HG03108 (cell line): ENCODE measurements around the gene HMG20A.

Source experiments
- ATAC-seq: cut with Tn5 transposase; IDR thresholded peaks from one replicate; pipeline ENCODE4 v1.9.1; 2021; ENCODE audit warnings: moderate library complexity; ENCODE audit not compliant: unreplicated experiment

Gene HMG20A

DNA sequence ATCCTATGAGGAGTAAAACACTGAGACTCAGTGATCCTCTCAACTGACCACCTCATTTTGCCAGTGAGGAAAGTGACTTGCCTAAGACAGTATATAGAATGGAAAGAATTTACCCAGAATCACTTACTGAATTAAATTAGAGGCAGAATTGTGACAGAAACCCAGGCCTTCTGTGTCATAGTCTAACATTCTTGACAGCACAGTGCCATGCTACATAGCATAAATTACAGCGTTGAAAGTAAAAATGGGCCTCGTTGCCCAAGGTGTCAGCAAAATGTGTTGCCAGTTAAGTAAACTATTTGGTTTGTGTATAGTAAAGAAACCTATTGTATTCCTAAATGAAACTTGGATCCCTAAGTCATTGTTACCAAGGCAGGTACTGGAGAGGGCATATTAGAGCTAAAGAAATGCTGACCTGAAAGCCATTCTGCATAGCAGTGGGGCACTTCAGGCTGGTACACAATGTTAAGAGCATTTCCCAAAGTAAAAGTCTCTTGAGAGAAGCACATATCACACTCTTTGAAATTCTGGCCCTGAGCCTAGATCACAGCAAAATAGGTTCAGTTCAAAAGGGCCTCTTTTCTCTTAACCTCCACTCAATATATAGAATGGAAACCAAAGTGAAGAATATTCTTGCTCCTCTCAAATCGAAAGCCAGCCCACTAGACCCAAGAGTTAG lies 53.8 kb downstream of the HMG20A start:
- ATAC-seq = no peak

DNA sequence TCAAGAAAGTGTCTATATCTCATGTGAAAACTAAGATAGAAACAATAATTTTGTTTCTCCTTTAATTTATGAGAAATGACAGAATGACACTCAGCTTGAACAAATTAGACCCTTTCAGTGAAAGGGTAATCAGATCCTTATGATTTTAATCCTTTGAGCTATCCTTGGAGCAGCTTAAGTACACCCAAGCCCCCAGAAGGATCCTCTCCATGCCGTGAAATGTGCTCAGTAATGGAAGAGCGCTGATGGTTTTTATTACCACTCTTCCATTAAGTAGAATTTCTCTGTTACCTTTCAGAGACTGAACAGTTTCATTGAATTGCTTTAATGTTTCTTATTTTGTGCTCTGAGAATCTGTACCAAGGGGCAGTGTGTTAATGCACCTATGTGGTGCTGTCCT lies 54.3 kb downstream of the HMG20A start:
- ATAC-seq = no peak

- no peak for ATAC-seq
Observed at GRCh38 chr15:77475898-77476297, 55.2 kb downstream of the HMG20A start.

DNA sequence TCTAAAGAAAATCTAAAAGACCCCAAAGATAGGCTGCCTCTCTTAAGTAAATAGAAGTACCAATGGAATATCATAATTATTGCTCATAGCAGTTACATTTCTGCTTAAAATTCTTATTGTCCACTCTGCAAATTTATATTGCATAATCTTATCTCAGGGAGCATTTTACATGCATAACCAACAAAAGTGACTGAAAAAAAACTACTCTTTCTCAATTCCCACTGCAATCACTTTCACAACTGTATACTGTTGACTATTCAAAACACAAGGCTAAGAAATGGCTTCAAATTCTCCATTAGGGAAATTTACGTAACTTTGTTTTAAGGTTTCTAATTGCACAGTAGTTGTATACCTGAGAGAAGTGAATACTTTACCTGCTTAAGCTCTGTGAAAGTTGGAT lies 56.3 kb downstream of the HMG20A start:
- ATAC-seq = no peak

DNA sequence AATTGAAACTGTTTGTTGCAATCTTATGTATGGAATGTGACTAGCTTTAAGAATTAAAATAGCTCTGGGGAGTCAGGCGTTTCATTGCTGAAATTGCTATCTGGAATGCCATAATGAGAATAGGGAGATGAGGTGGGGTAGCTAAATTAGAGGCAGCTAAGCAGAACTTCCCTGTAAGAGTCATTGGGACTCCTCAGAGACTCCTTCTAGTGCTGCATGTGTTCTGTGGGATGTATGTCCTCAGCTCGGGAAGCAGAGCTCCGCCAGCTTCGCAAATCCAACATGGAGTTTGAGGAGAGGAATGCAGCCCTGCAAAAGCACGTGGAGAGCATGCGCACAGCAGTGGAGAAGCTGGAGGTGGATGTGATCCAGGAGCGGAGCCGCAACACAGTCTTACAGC lies 57.4 kb downstream of the HMG20A start:
- ATAC-seq = no peak

DNA sequence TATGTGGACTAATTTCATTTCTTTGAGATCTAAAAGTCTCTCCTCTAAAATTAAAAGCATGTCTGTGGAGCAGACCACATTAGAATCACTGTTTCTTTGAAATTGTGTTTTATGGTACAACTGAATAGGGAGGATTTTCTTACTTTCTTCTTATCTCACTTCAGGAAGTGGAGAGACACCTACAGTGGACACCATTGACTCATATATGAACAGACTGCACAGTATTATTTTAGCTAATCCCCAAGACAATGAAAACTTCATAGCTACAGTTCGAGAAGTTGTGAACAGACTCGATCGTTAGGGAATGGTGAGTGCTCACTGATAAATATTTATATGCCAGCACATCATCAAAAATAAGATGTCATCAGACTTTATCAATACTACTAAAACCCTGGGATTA lies 58.3 kb downstream of the HMG20A start:
- no peak for ATAC-seq

- no peak for ATAC-seq
Observed at GRCh38 chr15:77480859-77481633, 60.4 kb downstream of the HMG20A start.

DNA sequence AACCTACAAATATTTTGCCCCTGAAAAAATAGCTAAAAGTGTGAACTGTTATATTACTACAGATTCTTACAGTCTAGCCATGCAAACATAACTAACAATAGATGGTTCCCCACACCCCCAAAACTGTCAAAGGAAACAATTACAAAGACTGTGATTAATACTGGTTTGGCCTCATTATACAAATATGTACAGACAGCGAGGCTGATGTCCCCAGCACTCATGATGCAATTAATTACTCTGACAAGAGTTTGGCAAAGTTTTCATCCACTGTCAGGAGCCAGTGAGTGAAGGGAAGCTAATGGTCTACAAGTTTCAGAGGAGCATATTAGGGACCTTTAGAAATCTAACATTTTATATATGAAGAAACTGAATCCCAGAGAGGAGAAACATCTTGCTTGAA lies 61.0 kb downstream of the HMG20A start:
- ATAC-seq = no peak

- no peak for ATAC-seq
Observed at GRCh38 chr15:77482570-77482969, 61.9 kb downstream of the HMG20A start.

- no peak for ATAC-seq
Observed at GRCh38 chr15:77483425-77484140, 62.9 kb downstream of the HMG20A start.

GRCh38 chr15:77484994-77485393 lies 64.3 kb downstream of the HMG20A start:
- ATAC-seq = no peak

DNA sequence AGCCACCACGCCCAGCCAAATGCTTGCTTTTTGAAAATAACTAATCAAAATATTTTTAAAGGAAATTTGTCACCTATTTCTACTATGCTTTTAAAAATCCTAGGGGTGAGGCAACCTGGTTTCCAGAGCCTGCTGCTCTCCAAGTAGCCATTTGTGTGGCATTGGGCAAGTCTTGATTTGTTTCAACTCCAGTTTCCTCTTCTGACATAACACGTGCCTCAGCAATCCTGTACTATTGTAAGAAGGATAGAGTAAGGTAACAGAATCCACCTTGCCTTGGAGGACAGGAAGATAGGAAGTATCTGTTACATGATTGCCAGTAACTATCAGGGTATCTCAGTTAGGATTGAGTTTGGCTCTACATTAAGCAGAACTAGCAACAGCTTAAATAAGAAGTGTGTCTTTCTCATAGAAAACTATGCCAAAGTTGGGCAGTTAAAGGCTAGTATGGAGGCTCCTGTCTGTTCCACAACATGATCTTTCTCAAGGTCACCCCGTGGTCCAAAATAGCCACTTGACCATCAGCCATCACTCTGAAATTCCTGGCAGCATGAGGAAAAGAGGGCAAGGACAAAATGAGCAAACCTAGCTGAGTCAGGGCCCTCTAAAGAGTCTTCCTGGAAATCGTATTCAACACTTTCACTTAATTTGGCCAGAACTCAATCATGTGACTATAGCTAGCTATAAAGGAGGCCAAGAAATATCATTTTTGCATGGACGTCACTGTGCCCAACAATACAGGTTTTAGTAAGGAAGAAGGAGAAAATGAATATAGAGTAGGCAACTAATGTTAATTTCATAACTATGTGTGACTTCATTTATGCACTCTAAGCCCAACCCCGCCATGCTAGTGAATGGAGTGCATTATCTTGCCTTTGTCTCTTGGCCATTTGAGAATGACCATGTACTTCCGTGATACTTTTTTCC lies 66.1 kb downstream of the HMG20A start:
- ATAC-seq = no peak

DNA sequence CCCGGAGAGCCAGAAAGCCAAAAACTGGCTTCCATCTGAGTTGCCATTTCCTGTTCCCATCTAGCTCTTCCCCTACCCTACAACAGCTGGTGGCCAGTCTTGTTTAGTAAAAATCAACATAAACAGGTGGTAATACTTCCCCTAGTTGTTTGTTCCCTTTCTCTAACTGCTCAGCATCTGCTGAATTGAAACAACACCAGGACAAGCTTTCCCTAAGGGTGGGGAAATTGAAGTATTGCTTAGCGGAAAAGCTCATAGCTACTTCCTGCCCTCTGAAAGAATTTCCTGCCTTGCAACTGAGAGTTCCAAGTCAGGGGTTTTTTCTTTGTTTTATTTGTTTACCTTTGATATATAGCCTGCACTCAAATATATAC lies 66.8 kb downstream of the HMG20A start:
- no peak for ATAC-seq

DNA sequence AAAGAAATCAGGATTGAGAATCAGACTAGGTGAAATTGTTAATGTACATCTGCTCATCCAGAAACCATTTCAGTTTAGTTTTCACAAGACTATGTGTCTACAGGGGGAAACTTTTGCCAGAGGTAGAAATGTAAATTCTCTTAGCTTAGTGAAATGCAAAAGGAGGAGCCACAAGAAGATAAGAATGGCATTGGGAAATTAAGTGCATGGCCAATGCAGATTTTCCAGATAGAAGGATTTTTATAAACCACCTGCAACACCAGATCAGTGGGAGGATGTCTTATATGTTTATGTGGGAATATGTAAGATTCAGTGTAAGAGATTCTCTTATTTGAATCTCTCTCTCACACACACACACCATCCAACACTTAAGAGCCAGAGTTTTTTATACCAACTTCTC lies 67.2 kb downstream of the HMG20A start:
- ATAC-seq = no peak

- ATAC-seq = no peak
Observed at GRCh38 chr15:77489647-77490046, 69.0 kb downstream of the HMG20A start.

GRCh38 chr15:77493324-77493907 lies 72.7 kb downstream of the HMG20A start:
- no peak for ATAC-seq

DNA sequence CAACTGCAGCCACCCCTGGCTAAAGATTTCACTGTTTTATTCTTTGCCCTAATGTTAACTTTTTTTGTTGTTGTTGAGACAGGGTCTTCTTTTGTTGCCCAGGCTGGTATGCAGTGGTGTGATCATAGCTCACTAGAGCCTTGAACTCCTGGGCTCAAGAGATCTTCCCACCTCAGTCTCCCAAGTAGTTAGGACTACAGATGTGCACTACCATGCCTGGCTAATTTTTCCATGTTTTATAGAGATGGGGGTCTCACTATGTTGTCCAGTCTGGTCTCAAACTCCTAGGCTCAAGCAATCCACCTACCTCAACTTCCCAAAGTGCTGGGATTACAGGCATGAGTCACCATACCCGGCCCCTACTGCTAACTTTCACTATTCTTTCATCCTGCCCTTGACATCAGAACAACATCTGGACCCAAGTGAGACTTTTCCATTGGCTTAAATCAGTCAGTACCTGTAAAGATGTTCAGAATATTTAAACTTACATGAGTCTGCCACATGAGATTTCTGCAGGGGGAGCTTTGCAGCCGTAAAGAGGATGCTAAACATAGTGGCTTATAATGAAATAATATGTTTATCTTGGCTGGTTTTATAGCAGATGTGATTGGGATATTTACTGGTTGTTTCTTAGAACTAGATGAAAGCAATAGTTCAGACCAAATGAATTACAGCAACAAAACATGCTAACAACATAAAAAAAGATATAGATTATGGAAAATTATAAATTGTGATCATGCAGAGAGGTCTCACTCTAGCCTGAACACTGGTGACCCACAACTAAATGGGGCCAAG lies 73.6 kb downstream of the HMG20A start:
- no peak for ATAC-seq

GRCh38 chr15:77494964-77495363 lies 74.3 kb downstream of the HMG20A start:
- ATAC-seq = no peak

DNA sequence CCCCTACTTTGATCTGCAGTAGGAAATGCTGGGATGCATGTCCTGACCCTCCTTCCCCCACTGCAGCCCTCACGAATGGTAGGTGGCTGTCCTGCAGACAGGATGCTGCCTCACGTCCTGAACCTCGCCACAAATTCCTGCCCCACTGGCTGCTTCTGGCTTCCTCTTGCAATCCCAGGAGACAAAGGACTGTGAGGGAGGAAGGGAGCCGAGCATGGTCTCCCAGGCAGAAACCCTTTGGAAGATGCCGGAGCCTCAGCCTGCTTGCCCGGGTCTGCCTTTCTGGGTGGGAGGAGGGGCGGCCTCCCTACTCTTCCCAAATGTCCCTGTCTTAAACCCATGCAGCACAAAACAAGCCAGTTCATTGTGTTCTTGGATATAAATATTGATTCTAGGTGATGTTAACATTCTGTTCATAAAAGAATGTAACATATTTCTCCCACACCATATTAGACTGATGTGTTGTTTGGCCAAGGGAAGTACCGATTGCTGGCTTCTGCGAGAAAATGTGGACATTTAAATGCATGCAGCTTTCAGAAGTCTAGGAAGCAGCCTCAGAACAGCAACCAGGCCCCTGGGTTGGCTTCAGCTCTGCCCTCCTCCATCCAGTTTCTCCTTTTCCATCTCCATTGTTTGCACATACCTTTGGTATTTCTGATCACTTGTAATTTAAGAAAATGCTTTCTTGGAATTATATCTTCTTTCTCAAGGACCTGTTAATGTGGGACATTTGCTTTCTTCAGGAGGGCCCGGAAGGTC lies 75.3 kb downstream of the HMG20A start:
- ATAC-seq = no peak
